Activated T-cell treated with anti-CD3 and anti-CD28 coated beads, Interleukin-2, amount 50 U/mL, for 24 hours (primary cell): ENCODE data around the gene FARS2.
"Not testable (repeated sequence)": the region's sequence is repeated elsewhere in the genome, so short reads cannot be mapped to it uniquely, and the experiment has no call there.

ENCODE experiments used
- DNase-seq: peaks from one replicate; pipeline ENCODE4 v3.0.0-alpha.2; 2020
- H3K27ac Mint-ChIP-seq: 2 replicates; pipeline ENCODE4 v1.8.0; 2020; ENCODE audit warnings: mild to moderate bottlenecking, mixed read lengths
- H3K27me3 Mint-ChIP-seq: 2 replicates; pipeline ENCODE4 v1.8.0; 2020; ENCODE audit warnings: mixed read lengths
- H3K36me3 Mint-ChIP-seq: 2 replicates; pipeline ENCODE4 v1.8.0; 2020; ENCODE audit warnings: low read depth, mixed read lengths
- H3K4me1 Mint-ChIP-seq: 2 replicates; pipeline ENCODE4 v1.8.0; 2020; ENCODE audit warnings: low read depth, mixed read lengths
- H3K4me3 Mint-ChIP-seq: 2 replicates; pipeline ENCODE4 v1.8.0; 2020; ENCODE audit warnings: mild to moderate bottlenecking, moderate library complexity, mixed read lengths
- H3K9me3 Mint-ChIP-seq: 2 replicates; pipeline ENCODE4 v1.8.0; 2020; ENCODE audit warnings: mixed read lengths

FARS2 gene

GRCh38 chr6:5636210-5637030, 375.1 kb downstream of the FARS2 start:
- no peaks in the 10 kb centered on the region for H3K27me3 Mint-ChIP-seq
- H3K4me3 Mint-ChIP-seq, result no peak overlapping the region
- no peak overlapping the region for H3K27ac Mint-ChIP-seq
- H3K4me1 Mint-ChIP-seq, result peaks cover 8% of the 10 kb centered on the region
- no peak for DNase-seq
- peaks cover 21% of the 10 kb centered on the region for H3K36me3 Mint-ChIP-seq
- peaks cover 8% of the 10 kb centered on the region for H3K9me3 Mint-ChIP-seq

- Mint-ChIP-seq H3K9me3 (peaks cover 8% of the 10 kb centered on the region), H3K4me1 (peaks cover 3% of the 10 kb centered on the region), H3K27ac (no peak overlapping the region), H3K4me3 (no peak overlapping the region), H3K27me3 (no peaks in the 10 kb centered on the region), H3K36me3 (peaks cover 31% of the 10 kb centered on the region)
- DNase-seq, result no peak
These were observed 376.4 kb downstream of the FARS2 start for GRCh38 chr6:5637714-5638113.

GRCh38 chr6:5638666-5639065, 377.4 kb downstream of the FARS2 start:
- no peak for DNase-seq
- H3K9me3 Mint-ChIP-seq, result peaks cover 8% of the 10 kb centered on the region
- peaks cover 34% of the 10 kb centered on the region for H3K36me3 Mint-ChIP-seq
- H3K4me3 Mint-ChIP-seq, result no peak overlapping the region
- H3K27ac Mint-ChIP-seq, result no peak overlapping the region
- no peaks in the 10 kb centered on the region for H3K27me3 Mint-ChIP-seq
- no peaks in the 10 kb centered on the region for H3K4me1 Mint-ChIP-seq

GRCh38 chr6:5639193-5639592, 377.9 kb downstream of the FARS2 start:
- peaks cover 8% of the 10 kb centered on the region for H3K9me3 Mint-ChIP-seq
- H3K27ac Mint-ChIP-seq, result no peak overlapping the region
- peaks cover 37% of the 10 kb centered on the region for H3K36me3 Mint-ChIP-seq
- no peaks in the 10 kb centered on the region for H3K4me1 Mint-ChIP-seq
- H3K27me3 Mint-ChIP-seq, result no peaks in the 10 kb centered on the region
- no peak overlapping the region for H3K4me3 Mint-ChIP-seq
- no peak for DNase-seq

GRCh38 chr6:5640614-5641013, 379.3 kb downstream of the FARS2 start:
- no peaks in the 10 kb centered on the region for H3K4me1 Mint-ChIP-seq
- H3K27ac Mint-ChIP-seq, result no peak overlapping the region
- H3K36me3 Mint-ChIP-seq, result peaks cover 37% of the 10 kb centered on the region
- H3K9me3 Mint-ChIP-seq, result peaks cover 8% of the 10 kb centered on the region
- H3K4me3 Mint-ChIP-seq, result no peak overlapping the region
- DNase-seq, result no peak
- no peaks in the 10 kb centered on the region for H3K27me3 Mint-ChIP-seq

- Mint-ChIP-seq H3K4me1 (no peaks in the 10 kb centered on the region), H3K9me3 (peaks cover 8% of the 10 kb centered on the region), H3K36me3 (peaks cover 29% of the 10 kb centered on the region), H3K27me3 (no peaks in the 10 kb centered on the region), H3K27ac (no peak overlapping the region), H3K4me3 (no peak overlapping the region)
- DNase-seq, result no peak
These were observed 383.3 kb downstream of the FARS2 start for GRCh38 chr6:5644523-5645185.

GRCh38 chr6:5645328-5646290, 384.3 kb downstream of the FARS2 start:
- H3K4me3 Mint-ChIP-seq, result no peak overlapping the region
- H3K36me3 Mint-ChIP-seq, result peaks cover 22% of the 10 kb centered on the region
- no peaks in the 10 kb centered on the region for H3K27me3 Mint-ChIP-seq
- no peaks in the 10 kb centered on the region for H3K4me1 Mint-ChIP-seq
- no peak overlapping the region for H3K27ac Mint-ChIP-seq
- DNase-seq, result no peak
- H3K9me3 Mint-ChIP-seq, result peaks cover under 1% of the 10 kb centered on the region

- no peaks in the 10 kb centered on the region for H3K27me3 Mint-ChIP-seq
- peaks cover 31% of the 10 kb centered on the region for H3K36me3 Mint-ChIP-seq
- H3K4me1 Mint-ChIP-seq, result peaks cover 4% of the 10 kb centered on the region
- H3K4me3 Mint-ChIP-seq, result no peak overlapping the region
- DNase-seq, result no peak
- no peak overlapping the region for H3K27ac Mint-ChIP-seq
- no peaks in the 10 kb centered on the region for H3K9me3 Mint-ChIP-seq
These were observed 391.3 kb downstream of the FARS2 start for GRCh38 chr6:5652406-5653137.

GRCh38 chr6:5653801-5654200, 392.5 kb downstream of the FARS2 start:
- no peaks in the 10 kb centered on the region for H3K27me3 Mint-ChIP-seq
- no peaks in the 10 kb centered on the region for H3K9me3 Mint-ChIP-seq
- H3K4me3 Mint-ChIP-seq, result no peak overlapping the region
- peaks cover 6% of the 10 kb centered on the region for H3K4me1 Mint-ChIP-seq
- H3K27ac Mint-ChIP-seq, result no peak overlapping the region
- no peak for DNase-seq
- peaks cover 32% of the 10 kb centered on the region for H3K36me3 Mint-ChIP-seq

- peaks cover 7% of the 10 kb centered on the region for H3K4me1 Mint-ChIP-seq
- no peaks in the 10 kb centered on the region for H3K27me3 Mint-ChIP-seq
- H3K4me3 Mint-ChIP-seq, result no peak overlapping the region
- peaks cover 34% of the 10 kb centered on the region for H3K36me3 Mint-ChIP-seq
- H3K27ac Mint-ChIP-seq, result no peak overlapping the region
- DNase-seq, result no peak
- H3K9me3 Mint-ChIP-seq, result no peaks in the 10 kb centered on the region
These were observed 394.9 kb downstream of the FARS2 start for GRCh38 chr6:5656226-5656625.

GRCh38 chr6:5656695-5657094, 395.4 kb downstream of the FARS2 start:
- H3K4me1 Mint-ChIP-seq, H3K27me3 Mint-ChIP-seq, DNase-seq, H3K27ac Mint-ChIP-seq, H3K9me3 Mint-ChIP-seq, H3K4me3 Mint-ChIP-seq: not testable (repeated sequence)
- peaks cover 32% of the 10 kb centered on the region for H3K36me3 Mint-ChIP-seq

- Mint-ChIP-seq H3K36me3 (peaks cover 24% of the 10 kb centered on the region), H3K4me3 (no peak overlapping the region), H3K9me3 (no peaks in the 10 kb centered on the region), H3K27me3 (no peaks in the 10 kb centered on the region), H3K27ac (no peak overlapping the region), H3K4me1 (peaks cover 10% of the 10 kb centered on the region)
- no peak for DNase-seq
These were observed 396.5 kb downstream of the FARS2 start for GRCh38 chr6:5657684-5658430.

GRCh38 chr6:5659467-5659866, 398.2 kb downstream of the FARS2 start:
- Mint-ChIP-seq H3K36me3 (peaks cover 17% of the 10 kb centered on the region), H3K27ac (no peak overlapping the region), H3K27me3 (no peaks in the 10 kb centered on the region), H3K4me1 (peaks cover 23% of the 10 kb centered on the region), H3K9me3 (no peaks in the 10 kb centered on the region), H3K4me3 (no peak overlapping the region)
- no peak for DNase-seq
